ENCODE data around the gene LAMB2.
A peak's percentile ranks its signal among the peaks of the same experiment; 100 is the strongest.

LAMB2 gene

DNA sequence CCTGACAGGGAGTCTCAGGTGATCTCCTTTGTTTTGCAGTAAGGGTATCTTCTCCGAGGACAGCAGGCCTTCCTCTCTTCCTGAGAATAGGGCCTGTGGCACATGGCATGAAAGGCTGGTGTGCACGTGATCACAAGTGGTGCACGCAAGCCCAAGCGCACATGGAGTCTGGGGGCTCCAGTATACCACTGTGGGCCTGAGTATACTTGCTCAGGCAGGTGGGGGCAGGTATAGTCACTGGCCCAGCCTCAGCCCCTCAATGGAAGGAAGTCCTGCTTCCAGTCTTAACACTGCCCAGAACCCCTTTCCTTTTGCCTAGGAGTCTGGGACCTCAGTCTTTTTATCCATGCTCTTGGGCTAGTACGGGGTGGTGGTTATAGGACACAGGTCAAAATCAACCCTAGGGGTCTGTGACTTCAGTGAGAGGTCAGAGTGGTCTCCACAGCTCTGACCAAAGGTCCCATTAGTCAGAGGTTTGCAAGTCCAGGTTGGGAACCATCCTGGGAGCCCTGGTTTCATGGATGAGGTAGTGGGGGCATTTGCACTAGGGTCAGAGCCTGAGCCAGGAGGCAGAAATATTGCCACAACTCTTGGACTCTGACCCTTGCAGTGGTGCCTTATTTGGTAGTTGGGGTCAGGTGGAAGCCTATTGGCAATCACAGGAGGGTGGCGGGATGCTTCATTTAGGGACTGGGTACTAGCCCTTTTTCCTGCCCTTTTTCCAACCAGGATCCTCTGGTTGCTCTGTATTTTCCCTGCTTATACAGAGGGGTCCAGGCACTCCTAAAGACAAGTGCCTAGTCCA is 34.1 kb upstream of the LAMB2 start:
- TF ChIP-seq, protein P1, sequence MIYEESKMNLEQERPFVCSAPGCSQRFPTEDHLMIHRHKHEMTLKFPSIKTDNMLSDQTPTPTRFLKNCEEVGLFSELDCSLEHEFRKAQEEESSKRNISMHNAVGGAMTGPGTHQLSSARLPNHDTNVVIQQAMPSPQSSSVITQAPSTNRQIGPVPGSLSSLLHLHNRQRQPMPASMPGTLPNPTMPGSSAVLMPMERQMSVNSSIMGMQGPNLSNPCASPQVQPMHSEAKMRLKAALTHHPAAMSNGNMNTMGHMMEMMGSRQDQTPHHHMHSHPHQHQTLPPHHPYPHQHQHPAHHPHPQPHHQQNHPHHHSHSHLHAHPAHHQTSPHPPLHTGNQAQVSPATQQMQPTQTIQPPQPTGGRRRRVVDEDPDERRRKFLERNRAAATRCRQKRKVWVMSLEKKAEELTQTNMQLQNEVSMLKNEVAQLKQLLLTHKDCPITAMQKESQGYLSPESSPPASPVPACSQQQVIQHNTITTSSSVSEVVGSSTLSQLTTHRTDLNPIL (CRISPR knock-in tag; IDR thresholded peaks at IDR 0.05; ENCODE audit: low read depth) = no peak
- TF ChIP-seq OSR1 (CRISPR knock-in tag; IDR thresholded peaks at IDR 0.05) = no peak
- no peak for TF ChIP-seq TOX (CRISPR knock-in tag; IDR thresholded peaks at IDR 0.05; ENCODE audit: borderline replicate concordance)
- no peak for TF ChIP-seq ZFP3 (CRISPR knock-in tag; IDR thresholded peaks at IDR 0.05)
- no peak for TF ChIP-seq TCF4 (CRISPR knock-in tag; IDR thresholded peaks at IDR 0.05; ENCODE audit: borderline replicate concordance)
- no peak for TF ChIP-seq ZNF565 (CRISPR knock-in tag; conservative IDR thresholded peaks at IDR 0.05; ENCODE audit: low read depth)
- TF ChIP-seq, protein P2, sequence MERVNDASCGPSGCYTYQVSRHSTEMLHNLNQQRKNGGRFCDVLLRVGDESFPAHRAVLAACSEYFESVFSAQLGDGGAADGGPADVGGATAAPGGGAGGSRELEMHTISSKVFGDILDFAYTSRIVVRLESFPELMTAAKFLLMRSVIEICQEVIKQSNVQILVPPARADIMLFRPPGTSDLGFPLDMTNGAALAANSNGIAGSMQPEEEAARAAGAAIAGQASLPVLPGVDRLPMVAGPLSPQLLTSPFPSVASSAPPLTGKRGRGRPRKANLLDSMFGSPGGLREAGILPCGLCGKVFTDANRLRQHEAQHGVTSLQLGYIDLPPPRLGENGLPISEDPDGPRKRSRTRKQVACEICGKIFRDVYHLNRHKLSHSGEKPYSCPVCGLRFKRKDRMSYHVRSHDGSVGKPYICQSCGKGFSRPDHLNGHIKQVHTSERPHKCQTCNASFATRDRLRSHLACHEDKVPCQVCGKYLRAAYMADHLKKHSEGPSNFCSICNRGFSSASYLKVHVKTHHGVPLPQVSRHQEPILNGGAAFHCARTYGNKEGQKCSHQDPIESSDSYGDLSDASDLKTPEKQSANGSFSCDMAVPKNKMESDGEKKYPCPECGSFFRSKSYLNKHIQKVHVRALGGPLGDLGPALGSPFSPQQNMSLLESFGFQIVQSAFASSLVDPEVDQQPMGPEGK (CRISPR knock-in tag; IDR thresholded peaks at IDR 0.05; ENCODE audit: borderline replicate concordance) = no peak
- TF ChIP-seq ZNF70 (CRISPR knock-in tag; IDR thresholded peaks at IDR 0.05) = no peak
- TF ChIP-seq ZFP30 (CRISPR knock-in tag; IDR thresholded peaks at IDR 0.05) = no peak
- TF ChIP-seq ZC3H10 (CRISPR knock-in tag; IDR thresholded peaks at IDR 0.05) = no peak
- TF ChIP-seq ISL1 (CRISPR knock-in tag; IDR thresholded peaks at IDR 0.05) = no peak
- no peak for TF ChIP-seq PPARA (CRISPR knock-in tag; IDR thresholded peaks at IDR 0.05; ENCODE audit: borderline replicate concordance)
- no peak for TF ChIP-seq CSDC2 (CRISPR knock-in tag; IDR thresholded peaks at IDR 0.05)
- no peak for TF ChIP-seq GLIS3 (CRISPR knock-in tag; IDR thresholded peaks at IDR 0.05)
- TF ChIP-seq ZNF8 (CRISPR knock-in tag; IDR thresholded peaks at IDR 0.05) = no peak
- ATAC-seq = no peak

DNA sequence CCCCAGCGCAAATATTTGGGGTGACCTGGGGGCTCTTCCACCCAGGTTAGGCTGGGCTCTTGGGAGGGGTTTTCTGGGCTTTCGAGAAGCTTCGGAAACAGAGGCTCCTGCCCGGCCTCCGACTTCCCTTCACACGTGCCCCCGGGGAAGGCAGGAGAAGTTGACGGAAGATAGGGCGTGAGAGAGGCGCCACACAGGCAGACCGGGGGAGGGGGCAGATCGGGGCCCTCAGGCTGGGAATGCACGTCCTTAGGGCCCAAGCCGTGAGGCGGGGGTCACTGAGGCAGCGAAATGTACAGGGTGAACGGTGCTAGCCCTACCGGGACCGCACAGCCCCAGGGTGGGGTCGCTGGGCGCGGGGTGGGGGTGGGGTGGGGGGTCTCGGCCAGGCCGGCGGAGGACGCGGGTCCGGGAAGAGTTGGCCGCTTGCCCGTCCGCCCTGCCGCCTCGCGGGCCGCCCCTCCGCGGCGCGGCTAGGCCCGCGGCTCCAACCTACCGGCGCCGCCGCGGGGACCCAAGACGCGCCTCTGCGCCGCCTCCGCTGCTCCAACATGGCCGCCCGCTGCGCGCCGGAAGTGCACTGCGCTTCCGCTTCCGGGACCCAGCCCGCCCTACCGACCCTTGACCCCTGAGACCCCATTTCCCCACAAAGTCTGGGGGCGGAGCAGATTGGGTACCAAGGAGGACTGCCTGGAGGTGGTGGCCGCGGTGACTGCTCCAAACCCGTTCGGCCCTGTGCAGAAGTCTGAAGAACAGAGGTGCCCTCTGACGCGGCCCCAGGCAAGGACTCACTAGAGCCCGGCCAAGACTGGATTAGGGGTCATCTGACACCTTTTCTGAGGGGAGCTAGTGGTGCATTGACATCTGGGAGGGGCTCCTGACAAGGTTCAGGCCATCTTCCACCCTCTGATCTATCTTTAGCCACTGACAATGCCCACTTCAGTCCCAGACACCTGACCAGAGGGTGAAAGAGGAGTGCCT is 33.2 kb upstream of the LAMB2 start, which contains the start of gene CCDC71:
TSS of gene CCDC71 (minus strand) at position 561 of the 981 bp plus-strand sequence. CDS start 2,123 bp downstream, outside the sequence.
- peak; percentile 67 for ATAC-seq
- TF ChIP-seq, protein P2 (CRISPR knock-in tag; IDR thresholded peaks at IDR 0.05; ENCODE audit: borderline replicate concordance) = no peak
- TF ChIP-seq ESRRG (CRISPR knock-in tag; IDR thresholded peaks at IDR 0.05) = no peak
- no peak for TF ChIP-seq ISL1 (CRISPR knock-in tag; IDR thresholded peaks at IDR 0.05)
- TF ChIP-seq, protein P3, sequence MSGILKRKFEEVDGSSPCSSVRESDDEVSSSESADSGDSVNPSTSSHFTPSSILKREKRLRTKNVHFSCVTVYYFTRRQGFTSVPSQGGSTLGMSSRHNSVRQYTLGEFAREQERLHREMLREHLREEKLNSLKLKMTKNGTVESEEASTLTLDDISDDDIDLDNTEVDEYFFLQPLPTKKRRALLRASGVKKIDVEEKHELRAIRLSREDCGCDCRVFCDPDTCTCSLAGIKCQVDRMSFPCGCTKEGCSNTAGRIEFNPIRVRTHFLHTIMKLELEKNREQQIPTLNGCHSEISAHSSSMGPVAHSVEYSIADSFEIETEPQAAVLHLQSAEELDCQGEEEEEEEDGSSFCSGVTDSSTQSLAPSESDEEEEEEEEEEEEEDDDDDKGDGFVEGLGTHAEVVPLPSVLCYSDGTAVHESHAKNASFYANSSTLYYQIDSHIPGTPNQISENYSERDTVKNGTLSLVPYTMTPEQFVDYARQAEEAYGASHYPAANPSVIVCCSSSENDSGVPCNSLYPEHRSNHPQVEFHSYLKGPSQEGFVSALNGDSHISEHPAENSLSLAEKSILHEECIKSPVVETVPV (CRISPR knock-in tag; IDR thresholded peaks at IDR 0.05) = no peak
- TF ChIP-seq, protein P1 (CRISPR knock-in tag; IDR thresholded peaks at IDR 0.05; ENCODE audit: low read depth) = no peak
- TF ChIP-seq OSR1 (CRISPR knock-in tag; IDR thresholded peaks at IDR 0.05) = no peak
- TF ChIP-seq ZNF70 (CRISPR knock-in tag; IDR thresholded peaks at IDR 0.05) = no peak
- no peak for TF ChIP-seq ZNF8 (CRISPR knock-in tag; IDR thresholded peaks at IDR 0.05)
- TF ChIP-seq GLIS3 (CRISPR knock-in tag; IDR thresholded peaks at IDR 0.05) = no peak
- no peak for TF ChIP-seq TOX (CRISPR knock-in tag; IDR thresholded peaks at IDR 0.05; ENCODE audit: borderline replicate concordance)
- no peak for TF ChIP-seq ZFP30 (CRISPR knock-in tag; IDR thresholded peaks at IDR 0.05)
- TF ChIP-seq, protein P4, sequence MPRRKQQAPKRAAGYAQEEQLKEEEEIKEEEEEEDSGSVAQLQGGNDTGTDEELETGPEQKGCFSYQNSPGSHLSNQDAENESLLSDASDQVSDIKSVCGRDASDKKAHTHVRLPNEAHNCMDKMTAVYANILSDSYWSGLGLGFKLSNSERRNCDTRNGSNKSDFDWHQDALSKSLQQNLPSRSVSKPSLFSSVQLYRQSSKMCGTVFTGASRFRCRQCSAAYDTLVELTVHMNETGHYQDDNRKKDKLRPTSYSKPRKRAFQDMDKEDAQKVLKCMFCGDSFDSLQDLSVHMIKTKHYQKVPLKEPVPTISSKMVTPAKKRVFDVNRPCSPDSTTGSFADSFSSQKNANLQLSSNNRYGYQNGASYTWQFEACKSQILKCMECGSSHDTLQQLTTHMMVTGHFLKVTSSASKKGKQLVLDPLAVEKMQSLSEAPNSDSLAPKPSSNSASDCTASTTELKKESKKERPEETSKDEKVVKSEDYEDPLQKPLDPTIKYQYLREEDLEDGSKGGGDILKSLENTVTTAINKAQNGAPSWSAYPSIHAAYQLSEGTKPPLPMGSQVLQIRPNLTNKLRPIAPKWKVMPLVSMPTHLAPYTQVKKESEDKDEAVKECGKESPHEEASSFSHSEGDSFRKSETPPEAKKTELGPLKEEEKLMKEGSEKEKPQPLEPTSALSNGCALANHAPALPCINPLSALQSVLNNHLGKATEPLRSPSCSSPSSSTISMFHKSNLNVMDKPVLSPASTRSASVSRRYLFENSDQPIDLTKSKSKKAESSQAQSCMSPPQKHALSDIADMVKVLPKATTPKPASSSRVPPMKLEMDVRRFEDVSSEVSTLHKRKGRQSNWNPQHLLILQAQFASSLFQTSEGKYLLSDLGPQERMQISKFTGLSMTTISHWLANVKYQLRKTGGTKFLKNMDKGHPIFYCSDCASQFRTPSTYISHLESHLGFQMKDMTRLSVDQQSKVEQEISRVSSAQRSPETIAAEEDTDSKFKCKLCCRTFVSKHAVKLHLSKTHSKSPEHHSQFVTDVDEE (CRISPR knock-in tag; IDR thresholded peaks at IDR 0.05) = peak; percentile 78
- TF ChIP-seq RARB (CRISPR knock-in tag; IDR thresholded peaks at IDR 0.05) = no peak
- TF ChIP-seq PPARA (CRISPR knock-in tag; IDR thresholded peaks at IDR 0.05; ENCODE audit: borderline replicate concordance) = no peak
- TF ChIP-seq ARNTL (CRISPR knock-in tag; IDR thresholded peaks at IDR 0.05; ENCODE audit: borderline replicate concordance, low read depth) = no peak
- TF ChIP-seq ZNF565 (CRISPR knock-in tag; conservative IDR thresholded peaks at IDR 0.05; ENCODE audit: low read depth) = 0 out of 2 replicates have a peak, but pooled peaks have one; percentile 66
- TF ChIP-seq ZC3H10 (CRISPR knock-in tag; IDR thresholded peaks at IDR 0.05) = no peak
- no peak for TF ChIP-seq TCF4 (CRISPR knock-in tag; IDR thresholded peaks at IDR 0.05; ENCODE audit: borderline replicate concordance)
- TF ChIP-seq BACH2 (CRISPR knock-in tag; IDR thresholded peaks at IDR 0.05; ENCODE audit: borderline replicate concordance) = no peak
- peak; percentile 74 for TF ChIP-seq ZFP3 (CRISPR knock-in tag; IDR thresholded peaks at IDR 0.05)
- peak; percentile 48; the same call in 1 of the 2 replicates for TF ChIP-seq SNAI2 (CRISPR knock-in tag; IDR thresholded peaks at IDR 0.05)
- peak; percentile 84 for TF ChIP-seq CSDC2 (CRISPR knock-in tag; IDR thresholded peaks at IDR 0.05)
- TF ChIP-seq, protein P5, sequence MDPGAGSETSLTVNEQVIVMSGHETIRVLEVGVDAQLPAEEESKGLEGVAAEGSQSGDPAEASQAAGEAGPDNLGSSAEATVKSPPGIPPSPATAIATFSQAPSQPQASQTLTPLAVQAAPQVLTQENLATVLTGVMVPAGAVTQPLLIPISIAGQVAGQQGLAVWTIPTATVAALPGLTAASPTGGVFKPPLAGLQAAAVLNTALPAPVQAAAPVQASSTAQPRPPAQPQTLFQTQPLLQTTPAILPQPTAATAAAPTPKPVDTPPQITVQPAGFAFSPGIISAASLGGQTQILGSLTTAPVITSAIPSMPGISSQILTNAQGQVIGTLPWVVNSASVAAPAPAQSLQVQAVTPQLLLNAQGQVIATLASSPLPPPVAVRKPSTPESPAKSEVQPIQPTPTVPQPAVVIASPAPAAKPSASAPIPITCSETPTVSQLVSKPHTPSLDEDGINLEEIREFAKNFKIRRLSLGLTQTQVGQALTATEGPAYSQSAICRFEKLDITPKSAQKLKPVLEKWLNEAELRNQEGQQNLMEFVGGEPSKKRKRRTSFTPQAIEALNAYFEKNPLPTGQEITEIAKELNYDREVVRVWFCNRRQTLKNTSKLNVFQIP (CRISPR knock-in tag; IDR thresholded peaks at IDR 0.05; ENCODE audit: borderline replicate concordance, low read depth) = no peak
